Caco-2 (cell line): Measurements from ENCODE around the gene PSMB3. TPM values are rescaled to one million over a fixed set of nuclear protein-coding genes. Genes with fewer than 3 reads are reported as not detected.

Experiments
- BruUV-seq: library from RNA; stranded (reverse); fragments of 400-500 nt; replicated peaks from 2 replicates; lab custom pipeline; 2021; lab: Mats Ljungman, UMichigan
- CTCF ChIA-PET: fragments of 300-600 bp; sonication (Branson Sonifier 250); formaldehyde crosslinking; loops from one replicate; lab custom pipeline; 2022; ENCODE audit warnings: antibody characterized with exemption; lab: Charles Lee
- POLR2A ChIA-PET: fragments of 300-600 bp; sonication (Branson Sonifier 250); formaldehyde crosslinking; loops from one replicate; lab custom pipeline; 2022; ENCODE audit warnings: antibody characterized with exemption; lab: Charles Lee
- DNase-seq, 2 experiments: peaks; one replicate each; pipeline versions ENCODE4 v3.0.0 to v3.0.0-alpha.2; 2020 to 2022
- H3K27me3 ChIP-seq: replicated peaks from 2 replicates; pipeline ENCODE4 v1.6.0; 2011; ENCODE audit warnings: low read length; ENCODE audit not compliant: control insufficient read depth, insufficient read depth
- H3K36me3 ChIP-seq: 2 replicates; pipeline ENCODE4 v1.5.1; 2011; ENCODE audit warnings: low read length; ENCODE audit not compliant: control insufficient read depth, insufficient read depth
- H3K4me1 ChIP-seq: fragments of 250-450 bp; sonication (Bioruptor Pico); 2 replicates; pipeline ENCODE4 v1.5.1; 2020; ENCODE audit warnings: mild to moderate bottlenecking
- H3K4me3 ChIP-seq: 2 replicates; pipeline ENCODE4 v1.5.1; 2011; ENCODE audit warnings: low read depth, mild to moderate bottlenecking, control low read depth, low read length
- H3K9me3 ChIP-seq: fragments of 250-450 bp; sonication (Bioruptor Pico); 2 replicates; pipeline ENCODE4 v1.5.1; 2020; ENCODE audit warnings: mild to moderate bottlenecking, moderate library complexity
- H3K27ac Mint-ChIP-seq: one replicate; pipeline ENCODE4 v1.8.0; 2022; ENCODE audit warnings: mixed read lengths; ENCODE audit not compliant: unreplicated experiment
- H3K27me3 Mint-ChIP-seq: one replicate; pipeline ENCODE4 v1.8.0; 2022; ENCODE audit warnings: mixed read lengths; ENCODE audit not compliant: insufficient read depth, unreplicated experiment
- H3K36me3 Mint-ChIP-seq: one replicate; pipeline ENCODE4 v1.8.0; 2022; ENCODE audit warnings: mild to moderate bottlenecking, mixed read lengths; ENCODE audit not compliant: insufficient read depth, unreplicated experiment
- H3K4me1 Mint-ChIP-seq: one replicate; pipeline ENCODE4 v1.8.0; 2022; ENCODE audit warnings: low read depth, mixed read lengths; ENCODE audit not compliant: unreplicated experiment
- H3K4me3 Mint-ChIP-seq: one replicate; pipeline ENCODE4 v1.8.0; 2022; ENCODE audit warnings: mild to moderate bottlenecking, moderate library complexity, mixed read lengths; ENCODE audit not compliant: unreplicated experiment
- H3K9me3 Mint-ChIP-seq: one replicate; pipeline ENCODE4 v1.8.0; 2022; ENCODE audit warnings: mixed read lengths; ENCODE audit not compliant: unreplicated experiment
- intact Hi-C: fragments of 100-400 bp; cut with micrococcal nuclease; formaldehyde crosslinking; loops from one replicate; pipeline ENCODE4 v1.10.0; 2022; ENCODE audit not compliant: unreplicated experiment
- total RNA-seq: library from RNA; stranded (reverse); gene quantifications from 2 replicates; pipeline ENCODE4 v1.2.3, GENCODE V29; 2022
- TF ChIP-seq, protein P1 (sequence below), 2 experiments: fragments of 200-600 bp in 1 of 2; IDR thresholded peaks; 1 replicate in 1 of 2; 2 replicates in 1 of 2; pipeline versions ENCODE4 v1.5.1 to v1.8.0; 2011 to 2022; ENCODE audit warnings: antibody characterized with exemption in 1 of 2, control low read depth in 1 of 2, inconsistent platforms in 1 of 2, low read depth in 1 of 2, low read length in 1 of 2, mild to moderate bottlenecking in 1 of 2, moderate library complexity in 1 of 2; ENCODE audit not compliant: insufficient read depth in 1 of 2, severe bottlenecking in 1 of 2, unreplicated experiment in 1 of 2

Gene PSMB3
- total RNA-seq, 1 experiment from 2014 or later, result 427 TPM

DNA sequence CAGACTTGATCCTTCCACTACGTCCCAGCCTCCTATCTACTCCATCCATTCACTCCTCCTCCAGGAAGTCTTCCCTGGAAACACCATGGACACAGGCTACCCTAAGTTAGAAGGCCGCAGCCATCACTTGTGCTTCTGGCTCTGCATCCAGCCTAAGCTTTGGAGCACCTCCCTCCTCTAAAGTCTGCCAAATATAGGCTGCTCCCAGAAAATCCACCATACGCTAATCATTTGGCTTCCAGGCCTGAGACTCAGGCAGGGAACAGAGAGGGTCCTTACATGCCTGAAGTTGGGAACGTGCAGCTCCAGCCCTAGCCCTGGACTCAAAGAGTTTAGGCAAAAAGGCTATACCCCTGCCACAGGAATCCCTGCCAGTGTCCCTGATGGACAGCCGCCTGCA lies 11.1 kb upstream of the PSMB3 start:
- H3K4me1 Mint-ChIP-seq, result peaks cover 28% of the 10 kb centered on the region
- H3K27ac Mint-ChIP-seq, result no peak overlapping the region
- H3K27me3 Mint-ChIP-seq, result no peaks in the 10 kb centered on the region
- H3K36me3 Mint-ChIP-seq, result peaks cover 54% of the 10 kb centered on the region
- Histone ChIP-seq H3K9me3 (no peaks in the 10 kb centered on the region), H3K4me1 (peaks cover 12% of the 10 kb centered on the region), H3K27me3 (no peaks in the 10 kb centered on the region), H3K36me3 (peaks cover 1% of the 10 kb centered on the region), H3K4me3 (no peak overlapping the region)
- no peak for DNase-seq
- ChIA-PET POLR2A (no interaction called here), CTCF (no interaction called here)
- TF ChIP-seq, protein P1, sequence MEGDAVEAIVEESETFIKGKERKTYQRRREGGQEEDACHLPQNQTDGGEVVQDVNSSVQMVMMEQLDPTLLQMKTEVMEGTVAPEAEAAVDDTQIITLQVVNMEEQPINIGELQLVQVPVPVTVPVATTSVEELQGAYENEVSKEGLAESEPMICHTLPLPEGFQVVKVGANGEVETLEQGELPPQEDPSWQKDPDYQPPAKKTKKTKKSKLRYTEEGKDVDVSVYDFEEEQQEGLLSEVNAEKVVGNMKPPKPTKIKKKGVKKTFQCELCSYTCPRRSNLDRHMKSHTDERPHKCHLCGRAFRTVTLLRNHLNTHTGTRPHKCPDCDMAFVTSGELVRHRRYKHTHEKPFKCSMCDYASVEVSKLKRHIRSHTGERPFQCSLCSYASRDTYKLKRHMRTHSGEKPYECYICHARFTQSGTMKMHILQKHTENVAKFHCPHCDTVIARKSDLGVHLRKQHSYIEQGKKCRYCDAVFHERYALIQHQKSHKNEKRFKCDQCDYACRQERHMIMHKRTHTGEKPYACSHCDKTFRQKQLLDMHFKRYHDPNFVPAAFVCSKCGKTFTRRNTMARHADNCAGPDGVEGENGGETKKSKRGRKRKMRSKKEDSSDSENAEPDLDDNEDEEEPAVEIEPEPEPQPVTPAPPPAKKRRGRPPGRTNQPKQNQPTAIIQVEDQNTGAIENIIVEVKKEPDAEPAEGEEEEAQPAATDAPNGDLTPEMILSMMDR (IDR thresholded peaks at IDR 0.05; ENCODE audit: insufficient read depth in 1 of 2, low read depth in 1 of 2, low read length in 1 of 2, severe bottlenecking in 1 of 2, unreplicated experiment in 1 of 2), result no peak
- intact Hi-C loops, result no loop called here
- H3K4me3 Mint-ChIP-seq, result no peak overlapping the region
- BruUV-seq, result no TSS peak
- no peaks in the 10 kb centered on the region for H3K9me3 Mint-ChIP-seq

DNA sequence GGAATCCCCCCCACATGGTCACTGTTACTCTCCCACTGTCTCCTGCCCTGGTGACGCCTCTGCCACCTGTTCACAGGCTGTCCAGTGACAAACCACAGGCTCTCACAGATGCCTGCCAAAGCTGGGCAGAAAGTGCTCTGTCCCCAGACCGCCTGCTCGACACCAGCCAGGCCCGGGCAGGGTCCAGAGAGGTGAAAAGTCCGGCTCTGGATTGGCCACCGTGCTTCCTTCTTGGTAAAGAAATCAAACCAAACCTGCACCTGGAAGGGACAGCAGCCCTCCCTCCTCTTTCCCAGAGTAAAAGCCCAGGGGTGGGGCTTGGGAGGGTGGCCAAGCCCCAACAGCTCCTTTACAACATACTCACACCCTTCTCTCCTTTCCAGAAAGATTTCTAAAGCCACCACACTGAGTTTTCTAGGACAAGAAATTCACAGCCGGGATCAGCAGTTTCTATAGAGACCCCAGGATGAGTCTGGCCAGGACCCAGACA lies 10.6 kb upstream of the PSMB3 start:
- Mint-ChIP-seq H3K36me3 (peaks cover 49% of the 10 kb centered on the region), H3K27me3 (no peaks in the 10 kb centered on the region), H3K27ac (no peak overlapping the region), H3K4me3 (no peak overlapping the region), H3K9me3 (no peaks in the 10 kb centered on the region), H3K4me1 (peaks cover 32% of the 10 kb centered on the region)
- CTCF ChIA-PET, result no interaction called here
- Histone ChIP-seq H3K27me3 (no peaks in the 10 kb centered on the region), H3K4me1 (peaks cover 17% of the 10 kb centered on the region), H3K36me3 (peaks cover 1% of the 10 kb centered on the region), H3K9me3 (no peaks in the 10 kb centered on the region), H3K4me3 (no peak overlapping the region)
- POLR2A ChIA-PET, result no interaction called here
- no TSS peak for BruUV-seq
- TF ChIP-seq, protein P1 (IDR thresholded peaks at IDR 0.05; ENCODE audit: insufficient read depth in 1 of 2, low read depth in 1 of 2, low read length in 1 of 2, severe bottlenecking in 1 of 2, unreplicated experiment in 1 of 2), result no peak
- no peak for DNase-seq
- intact Hi-C loops, result no loop called here

DNA sequence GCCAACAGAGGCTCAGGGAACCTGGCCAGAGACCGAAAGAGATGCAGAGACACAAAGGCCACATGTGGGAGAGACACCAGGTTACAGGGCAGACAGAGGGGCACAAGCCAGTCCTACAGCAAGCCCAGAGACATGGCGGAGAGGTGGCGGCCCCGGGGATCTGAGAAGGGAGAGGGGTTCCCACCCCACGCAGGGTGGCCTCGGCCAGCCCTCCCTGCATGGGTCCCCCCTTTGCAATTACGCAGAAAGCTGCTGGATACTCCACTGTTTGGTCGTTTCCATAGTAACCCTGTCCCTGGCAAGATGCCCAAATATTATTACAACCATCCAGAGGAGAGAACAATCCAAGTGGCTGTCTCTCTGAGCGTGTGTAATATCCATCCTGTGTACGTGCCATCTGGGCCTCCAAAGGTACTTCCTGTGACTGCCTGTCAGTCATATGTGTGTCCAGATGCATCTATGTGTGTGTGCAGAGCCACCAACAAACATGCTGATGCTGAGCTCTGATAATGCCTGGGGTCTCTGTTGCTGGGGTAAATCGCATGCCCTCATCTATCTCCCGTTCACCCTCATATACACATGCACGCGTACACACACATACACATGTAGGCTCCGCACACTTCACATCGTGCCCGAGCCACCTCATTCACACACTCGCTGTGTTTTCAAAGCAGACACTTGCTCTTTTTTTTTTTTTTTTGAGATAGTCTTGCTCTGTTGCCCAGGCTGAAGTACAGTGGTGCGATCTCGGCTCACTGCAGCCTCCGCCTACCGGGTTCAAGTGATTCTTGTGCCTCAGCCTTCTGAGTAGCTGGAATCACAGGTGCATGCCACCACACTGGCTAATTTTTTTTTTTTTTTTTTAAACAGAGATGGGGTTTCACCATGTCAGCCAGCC lies 9.9 kb upstream of the PSMB3 start:
- intact Hi-C loops, result no loop called here
- Histone ChIP-seq H3K36me3 (peaks cover 1% of the 10 kb centered on the region), H3K4me1 (peaks cover 18% of the 10 kb centered on the region), H3K9me3 (no peaks in the 10 kb centered on the region), H3K4me3 (no peak overlapping the region), H3K27me3 (no peaks in the 10 kb centered on the region)
- no TSS peak for BruUV-seq
- H3K9me3 Mint-ChIP-seq, result no peaks in the 10 kb centered on the region
- TF ChIP-seq, protein P1 (IDR thresholded peaks at IDR 0.05; ENCODE audit: insufficient read depth in 1 of 2, low read depth in 1 of 2, low read length in 1 of 2, severe bottlenecking in 1 of 2, unreplicated experiment in 1 of 2), result no peak
- no peaks in the 10 kb centered on the region for H3K27me3 Mint-ChIP-seq
- ChIA-PET POLR2A (no interaction called here), CTCF (no interaction called here)
- H3K4me3 Mint-ChIP-seq, result no peak overlapping the region
- DNase-seq, result no peak
- H3K27ac Mint-ChIP-seq, result no peak overlapping the region
- H3K4me1 Mint-ChIP-seq, result peaks cover 32% of the 10 kb centered on the region
- peaks cover 44% of the 10 kb centered on the region for H3K36me3 Mint-ChIP-seq
